HepG2 (cell line): ENCODE results near the gene ZNF524. TPM values are rescaled to one million over a fixed set of nuclear protein-coding genes. Genes with fewer than 3 reads are reported as not detected.

Experiments
- CHD4 ChIP-seq: fragments of 200-600 bp; sonication (generic); IDR thresholded peaks from 2 replicates; pipeline ENCODE4 v1.7.0; 2017; ENCODE audit warnings: mild to moderate bottlenecking, low read length, borderline replicate concordance
- FOXK1 ChIP-seq: sonication (generic); formaldehyde crosslinking; IDR thresholded peaks from 2 replicates; pipeline ENCODE4 v1.4.0; 2020; ENCODE audit warnings: low read depth, missing genetic modification reagents, borderline replicate concordance
- HMG20A ChIP-seq: IDR thresholded peaks from 2 replicates; pipeline ENCODE4 v1.6.1; 2016; ENCODE audit warnings: borderline replicate concordance
- KDM5A ChIP-seq: fragments of 200-600 bp; sonication (generic); IDR thresholded peaks from 2 replicates; pipeline ENCODE4 v1.7.0; 2018; ENCODE audit warnings: antibody characterized with exemption, mild to moderate bottlenecking, low read length, borderline replicate concordance
- MIER2 ChIP-seq: IDR thresholded peaks from 2 replicates; pipeline ENCODE4 v1.6.1; 2016; ENCODE audit warnings: missing biosample characterization, missing genetic modification reagents
- NFIC ChIP-seq: IDR thresholded peaks from 2 replicates; pipeline ENCODE4 v1.6.1; 2012; ENCODE audit warnings: mild to moderate bottlenecking, low read length, inconsistent platforms
- PAX8 ChIP-seq: sonication (generic); formaldehyde crosslinking; IDR thresholded peaks from 2 replicates; pipeline ENCODE4 v1.8.0; 2022; ENCODE audit warnings: mild to moderate bottlenecking, missing genetic modification reagents, borderline replicate concordance
- RAD21 ChIP-seq: fragments of 450-650 bp; formaldehyde crosslinking; IDR thresholded peaks from 2 replicates; pipeline ENCODE4 v1.5.0; 2020; ENCODE audit warnings: mild to moderate bottlenecking
- SP1 ChIP-seq, 2 experiments: fragments of 450-650 bp in 1 of 2; sonication (generic) in 1 of 2; formaldehyde crosslinking in 1 of 2; IDR thresholded peaks; 2 replicates each; pipeline versions ENCODE4 v1.4.0 to v1.6.1; 2016 to 2020; ENCODE audit warnings: missing genetic modification reagents in 1 of 2
- STAT5B ChIP-seq: sonication (generic); formaldehyde crosslinking; IDR thresholded peaks from 2 replicates; pipeline ENCODE4 v1.4.0; 2020; ENCODE audit warnings: missing genetic modification reagents
- THAP9 ChIP-seq: sonication (generic); formaldehyde crosslinking; IDR thresholded peaks from 2 replicates; pipeline ENCODE4; 2020; ENCODE audit warnings: missing genetic modification reagents, mild to moderate bottlenecking, borderline replicate concordance
- XRCC5 ChIP-seq: fragments of 200-400 bp; formaldehyde crosslinking; optimal IDR thresholded peaks from 2 replicates; pipeline ENCODE3; 2017; ENCODE audit warnings: mild to moderate bottlenecking, low read length
- ZFP62 ChIP-seq: sonication (generic); formaldehyde crosslinking; IDR thresholded peaks from 2 replicates; pipeline ENCODE4 v1.4.0; 2020; ENCODE audit warnings: missing genetic modification reagents
- ZNF138 ChIP-seq: sonication (generic); formaldehyde crosslinking; IDR thresholded peaks from 2 replicates; pipeline ENCODE4 v1.5.0; 2020; ENCODE audit warnings: mild to moderate bottlenecking, low read depth, missing genetic modification reagents
- ZNF264 ChIP-seq: sonication (generic); formaldehyde crosslinking; IDR thresholded peaks from 2 replicates; pipeline ENCODE4 v1.4.0; 2020; ENCODE audit warnings: missing genetic modification reagents
- ZNF674 ChIP-seq: sonication (generic); formaldehyde crosslinking; IDR thresholded peaks from 2 replicates; pipeline ENCODE4 v1.5.0; 2020; ENCODE audit warnings: low read depth, mild to moderate bottlenecking, missing genetic modification reagents
- polyA plus RNA-seq, 8 experiments: library from polyadenylated mRNA; depleted of rRNA in 3 of 8; stranded (reverse) in 7 of 8; unstranded in 1 of 8; fragments of >200 nt; fragmentation: Illumina TruSeq in 4 of 8; extraction: Trizol in 4 of 8; gene quantifications; 2 replicates each; pipeline versions ENCODE4 v1.2.1 to v1.2.3, GENCODE V29; 2011 to 2016; ENCODE audit warnings: low read depth in 4 of 8, missing spikeins in 1 of 8, mixed read lengths in 1 of 8; ENCODE audit not compliant: insufficient read depth in 1 of 8
- total RNA-seq, 5 experiments: library from RNA; depleted of rRNA; stranded (reverse); fragments of >200 nt; fragmentation: Illumina TruSeq; extraction: Trizol; gene quantifications; 2 replicates each; pipeline ENCODE4 v1.2.3, GENCODE V29; 2016; ENCODE audit warnings: low read depth in 1 of 5
- TF ChIP-seq, protein P1 (sequence below): sonication (generic); formaldehyde crosslinking; IDR thresholded peaks from 2 replicates; pipeline ENCODE4 v1.4.0; 2020; ENCODE audit warnings: missing genetic modification reagents, borderline replicate concordance
- TF ChIP-seq, protein P2 (sequence below), 2 experiments: sonication (generic) in 1 of 2; formaldehyde crosslinking in 1 of 2; IDR thresholded peaks; 2 replicates each; pipeline versions ENCODE4 v1.4.0 to v1.6.1; 2018 to 2020; ENCODE audit warnings: missing genetic modification reagents in 2 of 2, borderline replicate concordance in 1 of 2, low read depth in 1 of 2, mild to moderate bottlenecking in 1 of 2, missing biosample characterization in 1 of 2
- TF ChIP-seq, protein P3 (sequence below): IDR thresholded peaks from 2 replicates; pipeline ENCODE4 v1.6.1; 2012; ENCODE audit warnings: inconsistent platforms

Gene ZNF524
- total and polyA plus RNA-seq, 2 of the 13 experiments (the other 11 are each of a cell fraction or from before 2014, with no cell fraction given) = 3.2 to 4.6 TPM

DNA sequence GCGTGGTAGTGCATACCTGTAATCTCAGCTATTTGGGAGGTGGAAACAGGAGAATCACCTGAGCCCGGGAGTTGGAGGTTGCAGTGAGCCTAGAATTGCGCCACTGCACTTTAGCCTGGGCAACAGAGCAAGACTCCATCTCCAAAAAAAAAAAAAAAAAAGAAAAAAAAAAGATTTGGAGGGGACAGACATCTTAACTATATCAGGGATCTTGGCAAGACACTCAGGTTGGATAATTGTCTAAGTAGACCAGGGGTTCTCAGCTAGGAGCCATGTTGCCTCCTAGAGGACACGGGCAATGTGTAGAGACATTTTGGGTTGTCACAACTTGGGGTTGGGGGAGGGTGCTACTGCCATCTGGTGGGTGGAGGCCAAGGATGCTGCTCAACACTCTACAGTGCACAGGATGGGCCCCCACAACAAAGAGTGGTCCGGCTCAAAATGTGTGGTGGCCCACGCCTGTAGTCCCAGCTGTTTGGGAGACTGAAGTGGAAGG lies 38.8 kb downstream of the ZNF524 start (continued):
- 0 out of 2 replicates have a peak, but pooled peaks have one; percentile 9 for TF ChIP-seq MIER2 (CRISPR knock-in tag)
- TF ChIP-seq NFIC = no peak
- TF ChIP-seq HMG20A (CRISPR knock-in tag) = no peak
- TF ChIP-seq PAX8 (CRISPR knock-in tag) = no peak
- no peak for TF ChIP-seq STAT5B
- TF ChIP-seq, protein P1, sequence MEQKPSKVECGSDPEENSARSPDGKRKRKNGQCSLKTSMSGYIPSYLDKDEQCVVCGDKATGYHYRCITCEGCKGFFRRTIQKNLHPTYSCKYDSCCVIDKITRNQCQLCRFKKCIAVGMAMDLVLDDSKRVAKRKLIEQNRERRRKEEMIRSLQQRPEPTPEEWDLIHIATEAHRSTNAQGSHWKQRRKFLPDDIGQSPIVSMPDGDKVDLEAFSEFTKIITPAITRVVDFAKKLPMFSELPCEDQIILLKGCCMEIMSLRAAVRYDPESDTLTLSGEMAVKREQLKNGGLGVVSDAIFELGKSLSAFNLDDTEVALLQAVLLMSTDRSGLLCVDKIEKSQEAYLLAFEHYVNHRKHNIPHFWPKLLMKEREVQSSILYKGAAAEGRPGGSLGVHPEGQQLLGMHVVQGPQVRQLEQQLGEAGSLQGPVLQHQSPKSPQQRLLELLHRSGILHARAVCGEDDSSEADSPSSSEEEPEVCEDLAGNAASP = no peak
- no peak for TF ChIP-seq ZFP62
- TF ChIP-seq ZNF674 (CRISPR knock-in tag) = no peak
- TF ChIP-seq XRCC5 = peak; percentile 61
- TF ChIP-seq, protein P2, sequence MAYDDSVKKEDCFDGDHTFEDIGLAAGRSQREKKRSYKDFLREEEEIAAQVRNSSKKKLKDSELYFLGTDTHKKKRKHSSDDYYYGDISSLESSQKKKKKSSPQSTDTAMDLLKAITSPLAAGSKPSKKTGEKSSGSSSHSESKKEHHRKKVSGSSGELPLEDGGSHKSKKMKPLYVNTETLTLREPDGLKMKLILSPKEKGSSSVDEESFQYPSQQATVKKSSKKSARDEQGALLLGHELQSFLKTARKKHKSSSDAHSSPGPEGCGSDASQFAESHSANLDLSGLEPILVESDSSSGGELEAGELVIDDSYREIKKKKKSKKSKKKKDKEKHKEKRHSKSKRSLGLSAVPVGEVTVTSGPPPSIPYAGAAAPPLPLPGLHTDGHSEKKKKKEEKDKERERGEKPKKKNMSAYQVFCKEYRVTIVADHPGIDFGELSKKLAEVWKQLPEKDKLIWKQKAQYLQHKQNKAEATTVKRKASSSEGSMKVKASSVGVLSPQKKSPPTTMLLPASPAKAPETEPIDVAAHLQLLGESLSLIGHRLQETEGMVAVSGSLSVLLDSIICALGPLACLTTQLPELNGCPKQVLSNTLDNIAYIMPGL (CRISPR knock-in tag; IDR thresholded peaks at IDR 0.05; ENCODE audit: borderline replicate concordance in 1 of 2, low read depth in 1 of 2) = peak; percentile 51 to 59; a peak in 1 of 4 replicates
- TF ChIP-seq RAD21 = no peak
- TF ChIP-seq THAP9 (CRISPR knock-in tag) = peak; percentile 31; the same call in 1 of the 2 replicates
- TF ChIP-seq ZNF138 (CRISPR knock-in tag) = no peak
- peak; percentile 47; the same call in 1 of the 2 replicates for TF ChIP-seq FOXK1
- TF ChIP-seq, protein P3, sequence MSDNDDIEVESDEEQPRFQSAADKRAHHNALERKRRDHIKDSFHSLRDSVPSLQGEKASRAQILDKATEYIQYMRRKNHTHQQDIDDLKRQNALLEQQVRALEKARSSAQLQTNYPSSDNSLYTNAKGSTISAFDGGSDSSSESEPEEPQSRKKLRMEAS = peak; percentile 17; the same call in 1 of the 2 replicates
- no peak for TF ChIP-seq SP1 (IDR thresholded peaks at IDR 0.05)
- TF ChIP-seq SP1 (CRISPR knock-in tag; IDR thresholded peaks at IDR 0.05) = 0 out of 2 replicates have a peak, but pooled peaks have one; percentile 10
- TF ChIP-seq ZNF264 (CRISPR knock-in tag) = no peak
- peak; percentile 40; the same call in 1 of the 2 replicates for TF ChIP-seq KDM5A
- no peak for TF ChIP-seq CHD4
